Measurements from ENCODE around the gene ASXL3. TPM values are rescaled to one million over a fixed set of nuclear protein-coding genes. Genes with fewer than 3 reads are reported as not detected.

Gene ASXL3
- total RNA-seq, 1 experiment from 2014 or later: 1.2 TPM

GRCh38 chr18:33660696-33661310, 82.8 kb downstream of the ASXL3 start:
- intact Hi-C loops (cut with micrococcal nuclease; ENCODE audit: unreplicated experiment): no loop called here
- H3K27me3 ChIP-seq (replicated peaks; ENCODE audit: control insufficient read depth, insufficient read depth, low read length): no peaks in the 10 kb centered on the region
- ChIA-PET CTCF (no interaction called here), POLR2A (no interaction called here)
- H3K4me1 Mint-ChIP-seq (ENCODE audit: low read depth, unreplicated experiment): no peaks in the 10 kb centered on the region
- H3K36me3 Mint-ChIP-seq (ENCODE audit: insufficient read depth, unreplicated experiment): no peaks in the 10 kb centered on the region
- no peaks in the 10 kb centered on the region for H3K4me1 ChIP-seq
- H3K36me3 ChIP-seq (ENCODE audit: control insufficient read depth, insufficient read depth, low read length): no peaks in the 10 kb centered on the region
- no peak overlapping the region for H3K27ac Mint-ChIP-seq (ENCODE audit: unreplicated experiment)
- no TSS peak for BruUV-seq (replicated peaks)
- H3K4me3 ChIP-seq (ENCODE audit: low read depth, low read length): no peak overlapping the region
- H3K9me3 Mint-ChIP-seq (ENCODE audit: unreplicated experiment): no peaks in the 10 kb centered on the region
- peaks cover 7% of the 10 kb centered on the region for H3K27me3 Mint-ChIP-seq (ENCODE audit: insufficient read depth, unreplicated experiment)
- no peak for TF ChIP-seq CTCF (IDR thresholded peaks at IDR 0.05; ENCODE audit: insufficient read depth in 1 of 2, low read depth in 1 of 2, low read length in 1 of 2, severe bottlenecking in 1 of 2, unreplicated experiment in 1 of 2)
- H3K4me3 Mint-ChIP-seq (ENCODE audit: unreplicated experiment): no peak overlapping the region
- no peaks in the 10 kb centered on the region for H3K9me3 ChIP-seq
- no peak for DNase-seq

DNA sequence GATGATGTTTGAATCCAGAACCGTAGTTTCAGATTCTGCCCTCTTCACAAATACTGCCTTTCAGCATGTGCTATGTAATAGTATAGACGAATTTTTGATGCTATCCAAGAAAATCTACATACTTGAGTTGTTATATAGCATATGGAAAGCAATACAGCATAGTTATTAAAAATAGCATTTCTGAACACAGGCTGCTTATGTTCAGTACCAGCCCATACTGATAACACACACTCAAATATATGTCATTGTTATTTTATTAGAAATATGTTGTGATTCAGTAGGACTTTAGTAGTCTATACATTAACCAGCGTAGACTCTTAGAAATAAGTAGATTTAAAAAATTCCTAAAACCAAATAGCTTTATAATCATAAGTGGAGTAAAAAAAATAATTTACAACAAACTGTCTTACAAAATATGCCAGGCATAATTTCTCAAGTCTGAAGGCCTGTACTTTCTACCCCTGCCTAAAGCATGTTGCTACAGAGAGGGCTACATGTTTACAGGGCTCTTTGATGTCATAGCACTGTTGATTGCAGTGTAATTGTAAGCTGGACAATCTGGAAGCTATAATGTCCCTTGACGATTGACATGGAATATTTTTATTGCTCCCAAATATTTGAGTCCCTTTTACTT, 86.3 kb downstream of the ASXL3 start:
- BruUV-seq (replicated peaks): no TSS peak
- CTCF ChIA-PET: no interaction called here
- no peak for DNase-seq
- no peaks in the 10 kb centered on the region for H3K36me3 Mint-ChIP-seq (ENCODE audit: insufficient read depth, unreplicated experiment)
- no peak overlapping the region for H3K27ac Mint-ChIP-seq (ENCODE audit: unreplicated experiment)
- H3K9me3 Mint-ChIP-seq (ENCODE audit: unreplicated experiment): no peaks in the 10 kb centered on the region
- no peak overlapping the region for H3K4me3 Mint-ChIP-seq (ENCODE audit: unreplicated experiment)
- POLR2A ChIA-PET: no interaction called here
- no peaks in the 10 kb centered on the region for H3K4me1 Mint-ChIP-seq (ENCODE audit: low read depth, unreplicated experiment)
- TF ChIP-seq CTCF (IDR thresholded peaks at IDR 0.05; ENCODE audit: insufficient read depth in 1 of 2, low read depth in 1 of 2, low read length in 1 of 2, severe bottlenecking in 1 of 2, unreplicated experiment in 1 of 2): no peak
- Histone ChIP-seq H3K9me3 (no peaks in the 10 kb centered on the region), H3K36me3 (ENCODE audit: control insufficient read depth, insufficient read depth, low read length) (no peaks in the 10 kb centered on the region), H3K4me3 (ENCODE audit: low read depth, low read length) (no peak overlapping the region), H3K4me1 (no peaks in the 10 kb centered on the region), H3K27me3 (replicated peaks; ENCODE audit: control insufficient read depth, insufficient read depth, low read length) (no peaks in the 10 kb centered on the region)
- H3K27me3 Mint-ChIP-seq (ENCODE audit: insufficient read depth, unreplicated experiment): peaks cover 4% of the 10 kb centered on the region
- intact Hi-C loops (cut with micrococcal nuclease; ENCODE audit: unreplicated experiment): no loop called here

GRCh38 chr18:33665187-33665586, 87.2 kb downstream of the ASXL3 start:
- H3K27ac Mint-ChIP-seq (ENCODE audit: unreplicated experiment): no peak overlapping the region
- H3K27me3 ChIP-seq (replicated peaks; ENCODE audit: control insufficient read depth, insufficient read depth, low read length): no peaks in the 10 kb centered on the region
- H3K27me3 Mint-ChIP-seq (ENCODE audit: insufficient read depth, unreplicated experiment): peaks cover 4% of the 10 kb centered on the region
- H3K36me3 ChIP-seq (ENCODE audit: control insufficient read depth, insufficient read depth, low read length): no peaks in the 10 kb centered on the region
- no peak overlapping the region for H3K4me3 ChIP-seq (ENCODE audit: low read depth, low read length)
- no peaks in the 10 kb centered on the region for H3K36me3 Mint-ChIP-seq (ENCODE audit: insufficient read depth, unreplicated experiment)
- POLR2A ChIA-PET: no interaction called here
- no peak for TF ChIP-seq CTCF (IDR thresholded peaks at IDR 0.05; ENCODE audit: insufficient read depth in 1 of 2, low read depth in 1 of 2, low read length in 1 of 2, severe bottlenecking in 1 of 2, unreplicated experiment in 1 of 2)
- no peaks in the 10 kb centered on the region for H3K4me1 Mint-ChIP-seq (ENCODE audit: low read depth, unreplicated experiment)
- H3K9me3 Mint-ChIP-seq (ENCODE audit: unreplicated experiment): no peaks in the 10 kb centered on the region
- DNase-seq: no peak
- no peaks in the 10 kb centered on the region for H3K4me1 ChIP-seq
- intact Hi-C loops (cut with micrococcal nuclease; ENCODE audit: unreplicated experiment): no loop called here
- no TSS peak for BruUV-seq (replicated peaks)
- no peaks in the 10 kb centered on the region for H3K9me3 ChIP-seq
- no peak overlapping the region for H3K4me3 Mint-ChIP-seq (ENCODE audit: unreplicated experiment)
- CTCF ChIA-PET: no interaction called here

All from Caco-2 (cell line).